ENCODE measurements around the gene NRCAM.

- no peak for TF ChIP-seq HDGF (IDR thresholded peaks at IDR 0.05; ENCODE audit: borderline replicate concordance)
- TF ChIP-seq SP1 (IDR thresholded peaks at IDR 0.05) = no peak
- no peak for TF ChIP-seq BHLHE40 (IDR thresholded peaks at IDR 0.05; ENCODE audit: borderline replicate concordance)
- no peak for TF ChIP-seq ZNF384 (IDR thresholded peaks at IDR 0.05)
- no peak for TF ChIP-seq FOXA1 (IDR thresholded peaks at IDR 0.05)
- TF ChIP-seq FOXK2 (IDR thresholded peaks at IDR 0.05) = no peak
Observed at GRCh38 chr7:108231221-108231620, 225.0 kb downstream of the NRCAM start.
